Vagina (tissue), 2 donors: Measurements from ENCODE around the gene GRIN2C. TPM values are rescaled to one million over a fixed set of nuclear protein-coding genes. Genes with fewer than 3 reads are reported as not detected.

Experiments used
- DNase-seq, 2 donors: peaks; one replicate each; pipeline ENCODE4 v3.0.0-alpha.2; 2017; ENCODE audit errors: extremely low spot score in 2 of 2
- H3K27ac ChIP-seq: fragments of 200-600 bp; sonication (generic); one replicate; pipeline ENCODE4 v1.5.1; 2019
- H3K27me3 ChIP-seq: fragments of 200-600 bp; sonication (generic); one replicate; pipeline ENCODE4 v1.5.1; 2019
- H3K36me3 ChIP-seq, 2 donors: fragments of 200-600 bp; sonication (generic); one replicate each; pipeline ENCODE4 v1.5.1; 2017 to 2019
- H3K4me1 ChIP-seq: fragments of 200-600 bp; sonication (generic); one replicate; pipeline ENCODE4 v1.5.1; 2019
- H3K4me3 ChIP-seq, 2 donors: fragments of 200-600 bp; sonication (generic); 1 replicate in 1 of 2; 2 replicates in 1 of 2; pipeline ENCODE4 v1.5.1; 2016 to 2019
- H3K9me3 ChIP-seq: fragments of 200-600 bp; sonication (generic); one replicate; pipeline ENCODE4 v1.5.1; 2019
- CTCF ChIP-seq, 3 experiments: fragments of 450-650 bp in 2 of 3; fragments of 200-600 bp in 1 of 3; sonication (generic) in 1 of 3; IDR thresholded peaks; one replicate each; pipeline ENCODE4 v1.5.1; 2017 to 2019; ENCODE audit warnings: antibody characterized with exemption in 3 of 3, mild to moderate bottlenecking in 2 of 3, moderate library complexity in 2 of 3
- POLR2A ChIP-seq, 2 donors: fragments of 450-650 bp; IDR thresholded peaks; one replicate each; pipeline ENCODE4 v1.6.1; 2017; ENCODE audit warnings: antibody characterized with exemption in 2 of 2, mild to moderate bottlenecking in 2 of 2, moderate library complexity in 2 of 2
- POLR2AphosphoS5 ChIP-seq, 2 donors: sonication (generic); formaldehyde crosslinking; IDR thresholded peaks; one replicate each; pipeline ENCODE4 v1.9.0; 2017; ENCODE audit warnings: antibody characterized with exemption in 2 of 2, mild to moderate bottlenecking in 2 of 2, low read depth in 1 of 2; ENCODE audit not compliant: insufficient read depth in 1 of 2
- intact Hi-C: fragments of 100-400 bp; cut with DNase I; formaldehyde crosslinking; loops from one replicate; pipeline ENCODE4 v1.15.1; 2023
- total RNA-seq: library from RNA; depleted of rRNA; stranded (reverse); fragments of >200 nt; gene quantifications from one replicate; pipeline ENCODE4 v1.2.3, GENCODE V29; 2016

GRIN2C gene
- total RNA-seq, 1 donor from 2014 or later: not detected

GRCh38 chr17:74893936-74894671 is 34.4 kb upstream of the GRIN2C start:
- Histone ChIP-seq H3K27ac (no peak overlapping the region), H3K4me3 (peak overlapping the region in 1 of 2 donors; percentile 26), H3K36me3 (no peaks in the 10 kb centered on the region), H3K9me3 (no peaks in the 10 kb centered on the region), H3K4me1 (peaks cover 14% of the 10 kb centered on the region), H3K27me3 (peaks cover 15% of the 10 kb centered on the region)
- TF ChIP-seq CTCF (IDR thresholded peaks at IDR 0.05) (no peak), POLR2AphosphoS5 (IDR thresholded peaks at IDR 0.05; ENCODE audit: insufficient read depth in 1 of 2, low read depth in 1 of 2) (no peak), POLR2A (IDR thresholded peaks at IDR 0.05) (no peak)
- DNase-seq: no peak
- intact Hi-C loops: no loop called here

- peaks cover 14% of the 10 kb centered on the region for H3K4me1 ChIP-seq
- H3K27me3 ChIP-seq: peaks cover 15% of the 10 kb centered on the region
- H3K4me3 ChIP-seq: peak within 1 kb of the TSS; percentile 26 to 27
- DNase-seq: no peak
- no peak within 1 kb of the TSS for H3K27ac ChIP-seq
- no peaks in the 10 kb centered on the region for H3K36me3 ChIP-seq
- intact Hi-C loops: no loop called here
- H3K9me3 ChIP-seq: no peaks in the 10 kb centered on the region
- TF ChIP-seq POLR2AphosphoS5 (IDR thresholded peaks at IDR 0.05; ENCODE audit: insufficient read depth in 1 of 2, low read depth in 1 of 2): no peak
- TF ChIP-seq POLR2A (IDR thresholded peaks at IDR 0.05): no peak
- TF ChIP-seq CTCF (IDR thresholded peaks at IDR 0.05): no peak
These were observed 33.6 kb upstream of the GRIN2C start, which contains the start of gene FADS6 for GRCh38 chr17:74892974-74893911. Gene FADS6 (minus strand): TSS chr17:74893633. CDS start chr17:74893595, 38 bp downstream.

GRCh38 chr17:74892013-74892841 is 32.5 kb upstream of the GRIN2C start:
- intact Hi-C loops: no loop called here
- Histone ChIP-seq H3K9me3 (no peaks in the 10 kb centered on the region), H3K27me3 (peaks cover 15% of the 10 kb centered on the region), H3K4me3 (no peak overlapping the region), H3K4me1 (peaks cover 14% of the 10 kb centered on the region), H3K27ac (no peak overlapping the region), H3K36me3 (no peaks in the 10 kb centered on the region)
- no peak for DNase-seq
- no peak for TF ChIP-seq POLR2A (IDR thresholded peaks at IDR 0.05)
- TF ChIP-seq POLR2AphosphoS5 (IDR thresholded peaks at IDR 0.05; ENCODE audit: insufficient read depth in 1 of 2, low read depth in 1 of 2): no peak
- no peak for TF ChIP-seq CTCF (IDR thresholded peaks at IDR 0.05)

GRCh38 chr17:74890554-74890953 is 30.9 kb upstream of the GRIN2C start:
- Histone ChIP-seq H3K4me3 (no peak overlapping the region), H3K27ac (no peak overlapping the region), H3K27me3 (peaks cover 15% of the 10 kb centered on the region), H3K9me3 (no peaks in the 10 kb centered on the region), H3K36me3 (no peaks in the 10 kb centered on the region), H3K4me1 (peaks cover 14% of the 10 kb centered on the region)
- DNase-seq: no peak
- TF ChIP-seq POLR2AphosphoS5 (IDR thresholded peaks at IDR 0.05; ENCODE audit: insufficient read depth in 1 of 2, low read depth in 1 of 2) (no peak), POLR2A (IDR thresholded peaks at IDR 0.05) (no peak), CTCF (IDR thresholded peaks at IDR 0.05) (no peak)
- intact Hi-C loops: no loop called here
